HG02885 (cell line): ENCODE measurements around the gene CCT6A.
"Not testable (repeated sequence)": the region's sequence is repeated elsewhere in the genome, so short reads cannot be mapped to it uniquely, and the experiment has no call there.

Experiments used
- ATAC-seq: cut with Tn5 transposase; IDR thresholded peaks from one replicate; pipeline ENCODE4 v1.9.1; 2021; ENCODE audit warnings: mild to moderate bottlenecking; ENCODE audit not compliant: unreplicated experiment, poor library complexity

Gene CCT6A

DNA sequence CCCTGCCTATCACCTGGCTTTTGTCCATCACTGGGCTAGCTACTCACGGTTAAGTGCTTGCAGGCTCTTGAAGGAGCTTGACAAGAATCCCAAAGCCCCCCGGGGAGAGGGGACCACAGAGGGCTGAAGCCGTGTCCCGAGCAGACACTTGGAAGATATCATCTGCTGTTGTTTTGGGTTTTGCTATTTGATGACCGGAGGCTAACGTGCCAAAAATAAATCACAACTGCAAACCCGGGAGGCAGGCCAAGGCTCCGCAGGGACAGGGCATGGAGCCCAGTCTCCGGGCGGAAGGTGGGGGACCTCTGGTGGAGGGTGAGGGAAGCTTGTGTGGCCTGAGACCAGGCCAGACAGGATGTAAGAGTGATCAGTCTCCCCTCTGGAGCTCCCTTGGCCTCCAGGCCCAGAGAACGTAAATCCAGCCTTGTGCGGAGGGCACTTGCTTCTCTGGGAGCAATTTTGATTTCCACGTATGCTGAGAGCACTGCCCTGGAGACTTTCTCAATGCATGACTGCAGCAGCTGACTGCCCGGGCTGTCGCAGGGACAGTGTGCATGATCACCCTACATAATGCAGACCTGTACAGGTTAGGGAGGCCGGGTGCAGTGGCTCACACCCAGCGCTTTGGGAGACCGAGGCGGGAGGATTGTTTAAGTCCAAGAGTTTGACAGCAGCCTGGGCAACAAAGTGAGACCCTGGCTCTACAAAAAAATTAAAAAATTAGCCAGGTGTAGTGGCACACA, 41.4 kb downstream of the CCT6A start, which contains the start of gene PHKG1:
PHKG1 (minus strand) TSS at position 164 of the 743 bp plus-strand sequence. CDS start 4,011 bp downstream, outside the sequence.
- no peak for ATAC-seq

DNA sequence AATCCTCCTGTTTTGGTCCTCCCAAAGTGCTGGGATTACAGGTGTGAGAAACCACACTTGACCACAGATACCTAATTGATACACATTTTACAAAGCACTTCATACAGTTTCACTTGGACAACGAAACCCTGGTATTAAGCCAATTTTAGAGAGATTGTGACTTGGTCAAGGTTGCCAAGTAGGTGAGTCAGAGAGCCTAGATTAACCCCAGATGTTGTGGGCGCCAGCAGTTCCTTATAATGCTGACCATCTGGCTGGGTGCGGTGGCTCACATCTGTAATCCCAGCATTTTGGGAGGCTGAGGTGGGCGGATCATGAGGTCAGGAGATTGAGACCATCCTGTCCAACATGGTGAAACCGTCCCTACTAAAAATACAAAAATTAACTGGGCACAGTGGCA, 46.1 kb downstream of the CCT6A start:
- ATAC-seq = no peak

DNA sequence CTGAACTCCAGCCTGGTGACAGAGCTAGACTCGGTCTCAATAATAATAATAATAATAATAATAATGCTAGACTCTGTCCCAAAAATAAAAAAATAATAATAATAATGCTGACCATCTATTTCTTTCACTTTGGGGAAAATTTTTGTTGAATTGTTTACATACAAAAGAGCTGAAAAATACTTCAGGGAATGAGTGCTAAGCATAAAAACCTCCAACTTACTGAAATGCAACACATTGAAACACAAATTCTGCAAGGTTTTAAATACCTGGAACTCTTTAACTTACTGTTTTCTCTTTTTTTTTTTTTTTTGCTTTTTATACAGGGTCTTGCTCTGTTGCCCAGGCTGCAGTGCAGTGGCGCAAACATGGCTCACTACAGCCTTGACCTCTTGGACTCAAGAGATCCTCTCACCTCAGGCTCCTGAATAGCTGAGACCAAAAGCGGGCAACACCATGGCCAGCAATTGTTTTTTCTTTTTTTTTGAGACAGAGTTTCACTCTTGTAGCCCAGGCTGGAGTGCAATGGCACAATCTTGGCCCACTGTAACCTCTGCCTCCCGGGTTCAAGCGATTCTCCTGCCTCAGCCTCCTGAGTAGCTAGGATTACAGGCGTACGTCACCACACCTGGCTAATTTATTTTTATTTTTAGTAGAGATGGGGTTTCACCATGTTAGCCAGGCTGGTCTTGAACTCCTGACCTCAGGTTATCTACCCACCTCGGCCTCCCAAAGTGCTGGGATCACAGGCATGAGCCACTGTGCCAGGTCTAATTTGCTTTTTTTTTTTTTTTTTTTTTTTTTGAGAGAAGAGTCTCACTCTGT, 46.8 kb downstream of the CCT6A start:
- not testable (repeated sequence) for ATAC-seq

DNA sequence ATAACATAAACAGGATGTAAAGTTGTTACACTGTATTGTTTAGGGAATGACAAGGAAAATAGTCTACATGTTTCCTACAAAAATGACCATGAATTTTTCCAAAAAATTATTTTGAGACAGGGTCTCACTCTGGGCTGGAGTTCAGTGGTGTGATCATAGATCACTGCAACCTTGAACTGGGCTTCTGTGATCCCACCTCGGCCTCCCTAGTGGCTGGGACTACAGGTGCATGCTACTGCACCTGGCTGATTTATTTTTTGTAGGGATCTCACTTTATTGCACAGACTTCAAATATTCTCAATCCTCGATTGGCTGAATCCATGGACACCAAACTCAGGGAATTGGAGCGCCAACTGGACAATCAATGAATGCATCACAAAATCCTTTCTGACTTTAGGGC, 48.1 kb downstream of the CCT6A start:
- no peak for ATAC-seq

DNA sequence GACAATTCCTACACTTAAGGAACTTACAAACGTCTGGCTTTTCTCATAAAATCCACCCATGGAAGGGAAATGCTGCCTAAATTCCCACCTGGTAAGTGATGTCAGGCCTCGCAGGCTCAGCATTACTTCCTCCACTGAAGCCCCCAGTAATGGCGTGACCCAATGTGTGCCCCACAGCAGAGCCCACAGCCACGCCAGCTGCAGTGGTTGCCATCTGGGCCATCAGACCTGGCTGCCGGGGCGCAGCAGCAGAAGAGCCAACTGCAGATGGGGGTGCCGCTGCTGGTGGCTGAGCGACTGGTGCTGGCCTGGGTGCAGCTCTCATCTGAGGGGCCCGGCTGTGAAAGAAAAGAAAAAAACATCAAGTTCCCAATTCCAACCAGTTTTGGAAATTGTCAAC, 52.6 kb downstream of the CCT6A start:
- ATAC-seq = not testable (repeated sequence)

DNA sequence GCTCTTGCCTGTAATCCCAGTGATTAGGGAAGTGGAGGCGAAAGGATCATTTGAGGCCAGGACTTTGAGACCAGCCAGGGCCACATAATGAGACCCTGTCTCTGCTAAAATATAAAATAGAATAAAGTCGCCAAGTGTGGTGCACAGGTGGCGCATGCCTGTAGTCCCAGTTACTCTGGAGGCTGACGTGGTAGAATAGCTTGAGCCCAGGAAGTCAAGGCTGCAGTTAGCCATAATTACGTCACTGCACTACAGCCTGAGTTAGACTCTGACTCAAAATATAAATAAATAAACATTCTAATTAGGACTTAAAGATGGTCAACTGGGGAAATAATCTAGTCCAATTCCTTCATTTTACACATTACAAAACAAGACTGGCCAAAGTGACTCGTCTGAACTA, 53.9 kb downstream of the CCT6A start:
- ATAC-seq = peak; percentile 29

DNA sequence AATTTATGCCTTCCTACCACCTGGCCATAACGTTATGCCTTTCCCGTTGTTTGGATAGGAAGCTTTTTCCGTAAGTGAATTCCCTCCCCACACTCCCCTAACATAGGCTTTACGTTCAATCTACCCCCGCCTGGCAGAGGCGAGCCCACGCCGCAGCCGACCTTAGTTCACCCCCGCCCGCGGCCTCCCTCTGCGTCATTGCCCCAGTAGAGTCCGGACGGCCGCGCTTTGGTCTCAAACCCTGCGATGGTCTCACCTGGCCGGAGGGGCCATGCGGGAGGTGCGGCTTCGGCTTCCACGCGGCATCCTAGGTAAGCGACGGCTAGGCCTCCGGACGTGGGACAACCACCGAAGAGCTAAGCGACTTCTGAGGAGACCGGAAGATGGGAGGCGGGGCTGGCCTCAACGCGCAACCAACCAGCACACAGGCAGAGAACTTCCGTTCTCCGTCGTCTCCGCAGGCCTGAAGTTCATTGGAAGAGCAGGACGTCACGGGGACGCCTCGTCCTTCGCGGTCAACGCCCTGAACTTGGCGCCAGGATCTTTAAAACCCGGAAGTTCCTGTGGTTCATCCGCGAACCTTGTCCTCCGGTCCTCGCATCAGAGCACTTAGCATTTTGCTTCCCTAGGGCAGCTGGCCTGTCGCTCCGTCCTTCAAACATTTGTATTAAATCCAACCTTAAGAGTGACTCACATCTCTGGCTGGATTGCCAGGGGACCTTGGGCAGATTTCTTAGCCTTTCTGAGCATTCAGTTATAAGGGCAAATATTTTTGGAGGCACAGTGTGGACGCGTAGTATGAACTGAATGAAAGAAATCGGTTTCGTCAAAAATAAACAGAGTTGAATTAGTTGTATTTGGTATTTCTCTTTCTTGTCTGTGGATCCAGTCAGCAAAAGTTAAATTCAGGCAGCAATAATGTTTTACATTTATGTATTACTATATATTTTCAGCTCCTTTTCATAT, 54.8 kb downstream of the CCT6A start, which contains the start of gene CHCHD2:
CHCHD2 (minus strand) TSS at position 369 of the 966 bp plus-strand sequence; CDS start at position 306, 63 bp downstream.
- ATAC-seq = peak; percentile 99

DNA sequence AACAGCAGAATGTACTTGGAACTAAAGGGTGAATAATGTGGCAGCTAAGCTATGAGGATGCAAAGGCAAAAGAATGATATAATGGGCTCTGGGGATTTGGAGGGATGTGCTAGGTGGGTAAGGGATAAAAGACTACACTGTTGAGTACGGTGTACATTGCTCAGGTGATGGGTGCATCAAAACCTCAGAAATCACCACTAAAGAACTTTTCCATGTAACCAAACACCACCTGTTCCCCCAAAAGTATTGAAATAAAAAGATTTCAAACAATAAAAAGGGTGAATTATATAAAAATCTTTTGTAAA, 56.3 kb downstream of the CCT6A start:
- ATAC-seq = no peak

DNA sequence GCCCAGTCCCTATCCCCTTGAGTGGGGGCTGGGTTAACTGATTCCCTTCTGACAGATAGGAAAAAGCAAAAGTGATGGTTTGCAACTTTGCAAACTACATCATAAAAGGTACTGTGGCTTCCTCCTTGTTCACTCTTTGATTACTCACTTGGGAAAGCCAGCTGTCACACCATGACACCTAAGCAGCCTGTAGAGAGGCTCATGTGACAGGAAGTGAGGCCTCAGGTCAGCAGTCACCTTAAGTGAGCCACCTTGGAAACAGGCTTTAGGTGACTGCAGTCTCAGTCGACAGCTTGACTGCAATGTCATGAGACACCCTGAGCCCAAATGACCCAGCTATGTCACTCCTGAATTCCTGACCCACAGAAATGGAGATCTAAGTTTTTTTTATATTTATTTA, 59.0 kb downstream of the CCT6A start:
- ATAC-seq = no peak

DNA sequence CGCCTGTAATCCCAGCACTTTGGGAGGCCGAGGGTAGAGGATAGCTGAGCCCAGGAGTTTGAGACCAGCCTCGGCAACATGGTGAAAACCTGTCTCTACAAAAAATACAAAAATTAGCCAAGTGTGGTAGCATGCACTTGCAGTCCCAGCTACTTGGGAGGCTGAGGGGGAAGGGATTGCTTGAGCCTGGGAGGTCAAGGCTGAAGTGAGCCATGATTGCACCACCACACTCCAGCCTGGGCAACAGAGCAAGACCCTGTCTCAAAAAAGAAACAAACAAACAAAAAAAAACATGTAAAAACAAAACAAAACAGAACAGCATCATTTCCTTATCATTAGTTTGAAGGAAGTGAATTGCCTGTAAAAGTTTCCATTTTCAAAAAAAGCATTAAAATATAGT, 60.7 kb downstream of the CCT6A start:
- ATAC-seq = not testable (repeated sequence)
